HTR-8/SVneo (cell line): ENCODE data around the gene SLC25A40.

Experiments
- DNase-seq: peaks from one replicate; pipeline ENCODE4 v3.0.0; 2011; ENCODE audit warnings: low spot score, mixed read lengths; ENCODE audit not compliant: insufficient read length
- FAIRE-seq: peaks from 2 replicates; lab custom pipeline; 2011; peaks lifted over from hg19 to GRCh38; lab: Jason Lieb, UNC

The SLC25A40 gene

GRCh38 chr7:87797798-87798403 is 78.3 kb downstream of the SLC25A40 start:
- DNase-seq = peak; percentile 17

GRCh38 chr7:87797395-87797794 is 78.8 kb downstream of the SLC25A40 start:
- DNase-seq = no peak
- no peak for FAIRE-seq

More at GRCh38 chr7:87797798-87798403, 78.3 kb downstream of the SLC25A40 start:
- FAIRE-seq = no peak

GRCh38 chr7:87785368-87785995 is 90.7 kb downstream of the SLC25A40 start:
- no peak for DNase-seq
- FAIRE-seq = no peak

- FAIRE-seq (no peak), DNase-seq (no peak)
Measured at GRCh38 chr7:87784424-87784823, 91.7 kb downstream of the SLC25A40 start.
